H1 (cell line): ENCODE measurements around the gene PANX2. TPM values are rescaled to one million over a fixed set of nuclear protein-coding genes. Genes with fewer than 3 reads are reported as not detected.

Source experiments
- ASH2L ChIP-seq: fragments of 200-600, 300-600 bp; sonication (generic); IDR thresholded peaks from one replicate; pipeline ENCODE4 v1.7.1; 2017; ENCODE audit warnings: low read length
- E2F6 ChIP-seq: IDR thresholded peaks from 2 replicates; pipeline ENCODE4 v1.6.1; 2012; ENCODE audit warnings: inconsistent platforms
- EP300 ChIP-seq, 2 experiments: IDR thresholded peaks; 1 replicate in 1 of 2; 2 replicates in 1 of 2; pipeline ENCODE4 v1.6.1; 2011 to 2012; ENCODE audit warnings: low read depth in 2 of 2, low read length in 2 of 2, mild to moderate bottlenecking in 2 of 2, borderline replicate concordance in 1 of 2, inconsistent platforms in 1 of 2, moderate library complexity in 1 of 2
- NANOG ChIP-seq: IDR thresholded peaks from 2 replicates; pipeline ENCODE4 v1.6.1; 2011; ENCODE audit warnings: low read length, low read depth, mild to moderate bottlenecking, inconsistent platforms; ENCODE audit not compliant: insufficient read depth, poor library complexity, severe bottlenecking
- RAD21 ChIP-seq, 2 experiments: IDR thresholded peaks in 1 of 2; conservative IDR thresholded peaks in 1 of 2; 2 replicates each; pipeline ENCODE4 v1.6.1; 2011; ENCODE audit warnings: low read depth in 2 of 2, low read length in 2 of 2, improper control_type of control experiment in 1 of 2, inconsistent platforms in 1 of 2, mild to moderate bottlenecking in 1 of 2, moderate library complexity in 1 of 2
- polyA plus RNA-seq, 7 experiments: library from polyadenylated mRNA; depleted of rRNA in 3 of 7; stranded (reverse) in 5 of 7; unstranded in 2 of 7; fragments of >200 nt in 5 of 7; fragments of 200-250 nt in 2 of 7; gene quantifications; 1 replicate in 5 of 7; 2 replicates in 1 of 7; 4 replicates in 1 of 7; pipeline versions ENCODE4 v1.2.1 to v1.2.3, GENCODE V29; 2011 to 2013; ENCODE audit warnings: missing spikeins in 2 of 7, mixed read lengths in 2 of 7
- total RNA-seq: library from RNA; stranded (reverse); fragmentation: NEBNext Ultra II Directional; extraction: Animal tissue kit (Norgen Biotek cat#: 25700); gene quantifications from 2 replicates; pipeline ENCODE4 v1.2.1, GENCODE V29; 2021
- TF ChIP-seq, protein P1 (sequence below): IDR thresholded peaks from 2 replicates; pipeline ENCODE4 v1.6.1; 2012; ENCODE audit warnings: low read length, inconsistent platforms

The PANX2 gene
- total and polyA plus RNA-seq, 2 of the 8 experiments (the other 6 are each of a cell fraction or from before 2014, with no cell fraction given): 3.5 to 5.0 TPM

DNA sequence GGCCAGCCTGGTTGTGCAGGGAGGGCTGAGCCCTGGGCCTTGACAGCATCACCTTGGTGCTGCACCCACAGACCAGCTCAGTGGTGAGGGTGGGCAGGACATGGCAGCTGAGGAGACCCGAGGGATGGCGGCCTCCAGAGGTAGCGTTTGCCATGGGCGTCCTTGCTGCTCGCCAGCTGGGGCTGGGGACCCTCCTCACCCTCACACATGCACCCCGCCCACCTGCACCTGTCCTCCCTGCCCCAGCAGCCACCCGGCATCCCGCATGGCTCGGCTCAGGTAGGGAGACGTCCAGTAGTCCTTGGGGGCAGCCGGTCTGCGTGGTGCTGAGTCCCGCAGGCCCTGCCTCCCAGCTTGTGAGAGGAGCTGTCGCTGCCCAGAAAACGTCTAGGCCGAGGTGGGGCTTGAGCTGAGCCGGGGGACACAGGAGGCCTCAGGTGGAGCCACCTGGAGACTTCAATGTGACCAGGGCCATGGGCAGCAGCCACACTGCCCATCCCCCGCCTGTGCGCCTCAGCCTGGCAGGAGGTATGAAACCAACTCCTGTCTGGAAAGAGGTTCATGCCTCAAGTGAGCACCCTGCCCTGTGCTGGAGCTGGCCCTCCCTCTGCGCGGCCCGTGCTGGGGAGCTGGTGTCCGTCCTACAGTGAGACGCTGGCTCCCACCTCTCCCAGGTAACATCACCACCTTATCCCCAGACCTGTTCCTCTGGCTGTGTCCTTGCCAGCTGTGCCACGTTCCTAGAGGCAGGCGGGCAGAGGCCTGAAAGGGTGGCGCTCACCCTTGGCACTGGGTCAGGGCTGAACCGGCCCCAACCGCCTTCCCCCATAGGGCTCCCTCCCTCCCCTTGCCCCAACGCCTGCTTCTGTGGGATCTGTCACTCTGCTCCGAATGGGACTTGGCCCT is 11.9 kb downstream of the PANX2 start (continued):
- no peak for TF ChIP-seq NANOG
- no peak for TF ChIP-seq EP300 (IDR thresholded peaks at IDR 0.05; ENCODE audit: borderline replicate concordance in 1 of 2, low read depth in 2 of 2, low read length in 2 of 2)
- no peak for TF ChIP-seq RAD21 (IDR thresholded peaks at IDR 0.05 in 1 of 2, conservative IDR thresholded peaks at IDR 0.05 in 1 of 2; ENCODE audit: low read depth in 2 of 2, low read length in 2 of 2)
- TF ChIP-seq, protein P1, sequence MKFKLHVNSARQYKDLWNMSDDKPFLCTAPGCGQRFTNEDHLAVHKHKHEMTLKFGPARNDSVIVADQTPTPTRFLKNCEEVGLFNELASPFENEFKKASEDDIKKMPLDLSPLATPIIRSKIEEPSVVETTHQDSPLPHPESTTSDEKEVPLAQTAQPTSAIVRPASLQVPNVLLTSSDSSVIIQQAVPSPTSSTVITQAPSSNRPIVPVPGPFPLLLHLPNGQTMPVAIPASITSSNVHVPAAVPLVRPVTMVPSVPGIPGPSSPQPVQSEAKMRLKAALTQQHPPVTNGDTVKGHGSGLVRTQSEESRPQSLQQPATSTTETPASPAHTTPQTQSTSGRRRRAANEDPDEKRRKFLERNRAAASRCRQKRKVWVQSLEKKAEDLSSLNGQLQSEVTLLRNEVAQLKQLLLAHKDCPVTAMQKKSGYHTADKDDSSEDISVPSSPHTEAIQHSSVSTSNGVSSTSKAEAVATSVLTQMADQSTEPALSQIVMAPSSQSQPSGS: no peak
- TF ChIP-seq ASH2L: no peak
- no peak for TF ChIP-seq E2F6
- TF ChIP-seq, all 59 proteins: peak for 0
